ENCODE data around the gene SLC2A11.

DNA sequence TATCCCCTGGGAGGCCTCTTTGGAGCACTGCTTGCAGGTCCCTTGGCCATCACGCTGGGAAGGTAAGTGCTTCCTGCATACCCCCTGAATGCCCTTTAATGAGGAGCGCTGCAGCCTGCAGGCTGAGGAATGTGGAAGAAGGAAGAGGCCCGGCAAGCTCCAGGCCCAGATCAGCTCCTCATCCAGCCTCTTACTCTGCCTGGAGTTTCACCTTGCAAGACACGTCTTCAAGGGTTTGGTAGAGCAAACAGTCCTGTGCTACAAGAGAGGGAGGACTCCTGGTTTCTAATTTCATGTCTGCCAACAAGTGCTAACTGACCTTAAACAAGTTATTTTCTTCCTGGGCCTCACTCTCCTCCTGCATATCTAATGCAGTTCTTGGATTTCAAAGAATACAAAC is 10.9 kb downstream of the SLC2A11 start:
- no peak for TF ChIP-seq POLR2A (IDR thresholded peaks at IDR 0.05; ENCODE audit: low read depth, low read length)
- TF ChIP-seq TAF1 (IDR thresholded peaks at IDR 0.05; ENCODE audit: borderline replicate concordance, low read depth, low read length) = no peak

Data from GM12892 (cell line).